ENCODE measurements around the gene VAMP3.
"Not testable (repeated sequence)": the region's sequence is repeated elsewhere in the genome, so short reads cannot be mapped to it uniquely, and the experiment has no call there.

The VAMP3 gene

DNA sequence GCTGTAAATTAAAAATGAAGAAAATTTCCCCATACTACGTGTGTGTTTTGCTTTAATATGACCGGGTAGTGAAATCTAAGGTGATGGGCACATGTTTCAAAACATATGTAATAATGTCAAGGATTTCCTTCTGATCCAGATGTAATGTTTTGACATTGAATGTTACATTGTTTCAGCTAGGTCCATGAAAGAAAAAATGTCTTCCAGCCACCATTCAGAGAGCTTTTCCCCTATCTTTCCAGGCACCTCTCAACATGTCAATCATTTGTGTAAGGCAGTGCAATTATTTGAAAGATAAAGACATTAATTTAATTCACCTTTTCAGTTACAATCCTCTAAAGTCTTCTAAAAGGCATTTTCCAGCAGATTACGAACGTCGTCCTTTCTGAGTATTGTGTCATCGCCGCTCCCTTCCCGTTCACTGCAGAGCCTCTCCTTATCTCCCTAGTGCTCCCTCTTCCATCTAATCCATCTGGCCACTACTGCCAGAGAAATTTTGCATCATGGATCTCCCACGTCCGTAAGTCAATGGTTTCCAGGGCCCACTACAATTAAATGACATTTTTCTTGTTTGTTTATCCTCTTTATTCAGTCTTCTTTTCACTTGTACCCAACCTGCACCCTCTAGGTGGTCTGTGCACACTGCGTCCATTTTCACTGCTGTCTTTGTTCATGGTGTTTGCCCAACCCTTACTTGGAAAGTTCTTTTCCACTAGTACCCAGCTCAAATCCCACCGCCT is 1.3 kb upstream of the VAMP3 start:
- no peak for DNase-seq

- DNase-seq, result no peak
Observed at GRCh38 chr1:7770669-7770996, 463 bp upstream of the VAMP3 start.

DNA sequence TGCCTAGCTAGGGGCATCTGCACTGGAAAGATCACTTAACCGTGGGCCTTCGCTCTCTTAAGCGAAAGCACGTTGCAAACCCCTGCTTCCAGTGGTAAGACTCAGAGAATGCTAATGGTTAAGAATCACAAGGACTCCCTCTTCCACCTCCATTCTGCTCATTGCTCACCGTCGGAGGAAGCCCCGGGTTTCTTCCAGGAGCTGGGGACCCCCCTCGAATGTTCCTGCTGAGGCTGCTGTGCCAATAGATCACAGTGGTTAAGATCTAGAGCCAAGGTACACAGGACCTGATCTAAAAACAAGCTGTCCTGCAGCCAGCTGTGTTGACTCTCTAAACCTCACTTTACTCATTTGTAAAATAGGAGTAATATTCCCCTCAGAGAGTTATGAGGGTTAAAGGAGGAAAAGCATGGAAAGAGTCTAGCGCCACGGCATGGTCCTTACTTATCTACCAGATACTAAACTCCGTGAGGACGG is 765 bp downstream of the VAMP3 start:
- DNase-seq, result no peak

GRCh38 chr1:7777591-7777990 is 6.5 kb downstream of the VAMP3 start:
- DNase-seq, result no peak

- DNase-seq, result no peak
Observed at GRCh38 chr1:7778133-7778628, 7.1 kb downstream of the VAMP3 start.

GRCh38 chr1:7780976-7781375 is 9.9 kb downstream of the VAMP3 start:
- no peak for DNase-seq

DNA sequence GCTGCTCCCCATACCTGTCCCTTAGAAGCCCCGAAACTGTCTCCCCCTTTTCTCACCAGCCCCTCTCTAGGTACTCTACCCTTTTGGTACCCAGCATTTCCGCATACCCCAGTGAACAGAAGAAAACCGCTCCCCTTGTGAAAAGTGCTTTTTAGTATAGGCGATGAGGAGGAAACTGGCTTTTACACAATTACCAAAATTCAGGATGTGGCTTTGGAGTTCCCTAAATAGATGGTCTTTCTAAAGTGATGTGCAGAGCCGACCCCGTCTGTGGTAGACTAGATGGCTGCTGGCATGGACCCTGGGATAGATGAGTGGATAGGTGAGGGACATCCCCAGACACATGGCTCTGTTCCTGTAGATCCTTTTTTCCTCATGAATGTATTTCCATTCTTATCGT is 10.4 kb downstream of the VAMP3 start:
- DNase-seq, result no peak

DNA sequence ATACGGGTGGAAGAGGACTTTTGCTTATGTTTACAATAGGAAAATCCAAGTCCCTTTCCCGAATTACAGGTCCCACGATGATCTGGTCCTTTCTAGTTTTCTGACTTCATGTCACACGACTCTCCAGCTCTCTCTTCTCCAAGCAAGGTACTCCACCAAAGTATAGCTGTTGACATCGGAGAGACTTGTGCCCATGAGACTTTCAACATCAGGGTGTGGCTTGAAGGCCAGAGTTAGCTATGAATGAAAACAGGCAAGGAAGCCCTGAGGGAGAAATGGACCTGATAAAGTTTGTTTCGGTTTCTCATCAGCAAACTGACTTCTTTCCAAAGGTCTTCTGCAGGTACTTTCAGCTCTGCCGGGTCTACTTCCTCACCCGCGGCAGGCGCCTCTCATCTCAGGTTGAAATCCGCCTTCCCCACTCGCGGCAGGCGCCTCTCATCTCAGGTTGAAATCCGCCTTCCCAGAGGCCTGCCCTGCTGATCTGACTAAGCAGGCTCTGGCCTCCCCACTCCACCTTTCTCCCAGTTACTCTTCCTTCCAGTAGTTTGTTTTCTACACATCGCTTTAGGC is 10.9 kb downstream of the VAMP3 start:
- no peak for DNase-seq

- peak; percentile 69 for DNase-seq
Observed at GRCh38 chr1:7783178-7783711, 12.1 kb downstream of the VAMP3 start.

- DNase-seq, result peak; percentile 98
Observed at GRCh38 chr1:7783826-7784491, 12.9 kb downstream of the VAMP3 start, which contains the start of gene PER3. Gene PER3 (plus strand): TSS chr1:7784291. CDS start chr1:7784878, 587 bp downstream.

GRCh38 chr1:7784492-7785071 is 13.5 kb downstream of the VAMP3 start:
- peak; percentile 75 for DNase-seq

- no peak for DNase-seq
Observed at GRCh38 chr1:7785108-7785507, 14.0 kb downstream of the VAMP3 start.

DNA sequence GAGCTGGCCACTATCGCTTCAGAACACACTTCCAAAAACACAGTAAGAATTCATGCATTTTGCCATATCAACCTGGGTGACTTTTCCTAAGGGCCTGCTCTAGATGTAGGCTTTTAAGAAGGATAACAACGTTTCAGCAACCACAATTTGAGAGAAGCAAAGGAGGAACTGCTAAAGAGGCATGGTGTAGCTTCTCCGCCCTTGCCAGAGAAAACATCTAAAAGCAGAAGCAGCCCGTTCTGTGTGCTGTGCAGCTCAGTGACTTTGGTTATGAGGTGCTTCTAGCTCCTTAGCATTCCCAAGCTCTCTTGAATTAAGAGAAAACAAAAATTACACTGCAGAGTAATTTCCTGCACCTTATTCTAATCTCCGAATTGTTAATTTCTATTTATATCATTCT is 15.7 kb downstream of the VAMP3 start:
- no peak for DNase-seq

DNA sequence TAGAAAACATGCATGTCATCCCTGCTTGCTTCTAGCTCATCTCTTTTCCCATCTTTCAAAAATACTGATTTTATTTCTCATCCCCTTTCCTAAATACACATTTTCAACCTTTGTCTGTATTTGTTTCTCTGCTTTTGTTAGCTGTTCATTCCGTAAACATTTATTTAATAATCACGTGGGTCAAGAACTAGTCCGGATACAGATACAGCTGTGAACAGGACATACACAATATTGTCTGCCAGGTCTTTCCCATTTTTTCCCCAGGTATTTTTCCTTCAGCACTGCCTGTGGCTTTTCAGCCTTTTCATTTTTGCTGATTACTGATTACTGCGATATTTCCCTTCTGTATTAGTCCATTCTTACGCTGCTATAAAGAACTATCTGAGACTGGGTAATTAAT is 18.7 kb downstream of the VAMP3 start:
- DNase-seq, result no peak

- not testable (repeated sequence) for DNase-seq
Observed at GRCh38 chr1:7791027-7791426, 19.9 kb downstream of the VAMP3 start.

GRCh38 chr1:7795406-7795805 is 24.3 kb downstream of the VAMP3 start:
- DNase-seq, result no peak

- DNase-seq, result no peak
Observed at GRCh38 chr1:7805460-7805859, 34.4 kb downstream of the VAMP3 start.

- no peak for DNase-seq
Observed at GRCh38 chr1:7808253-7808844, 37.3 kb downstream of the VAMP3 start.

- DNase-seq, result no peak
Observed at GRCh38 chr1:7809742-7810141, 38.6 kb downstream of the VAMP3 start.

- DNase-seq, result no peak
Observed at GRCh38 chr1:7810395-7810794, 39.3 kb downstream of the VAMP3 start.

- DNase-seq, result no peak
Observed at GRCh38 chr1:7811476-7811875, 40.4 kb downstream of the VAMP3 start.

DNA sequence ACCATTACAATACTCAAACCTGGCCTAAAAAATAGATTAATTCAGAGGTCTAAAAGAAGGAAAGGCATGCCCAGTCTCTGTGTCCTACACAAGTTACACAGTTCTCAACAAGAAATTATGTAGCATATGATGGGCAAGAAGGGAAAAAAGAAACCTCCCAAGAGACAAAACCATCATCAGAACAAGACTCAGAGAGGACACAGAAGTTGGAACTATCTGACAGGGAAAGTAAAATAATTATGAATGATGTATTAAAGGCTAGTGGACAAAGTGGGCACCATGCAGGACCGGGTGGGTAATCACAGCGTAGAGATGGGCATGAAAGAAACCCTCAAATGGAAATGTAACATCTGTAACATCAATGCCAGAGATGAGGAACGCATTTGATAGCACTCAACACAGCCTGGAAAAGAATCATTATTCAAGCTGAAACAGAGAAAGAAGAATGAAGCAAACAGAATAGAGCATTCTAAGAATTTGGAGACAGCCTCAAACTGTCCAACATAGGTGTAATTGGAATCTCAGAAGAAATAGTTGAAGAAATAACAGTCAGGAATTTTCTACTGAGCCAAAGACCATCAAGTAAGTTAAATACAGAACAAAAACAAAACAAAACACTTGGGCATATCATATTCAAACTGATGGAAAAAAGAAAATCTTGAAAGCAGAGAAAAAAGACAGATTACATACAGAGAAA is 42.7 kb downstream of the VAMP3 start:
- DNase-seq, result no peak
